Measurements from ENCODE around the gene CDH23. TPM values are rescaled to one million over a fixed set of nuclear protein-coding genes. Genes with fewer than 3 reads are reported as not detected.

The CDH23 gene
- total and polyA plus RNA-seq, 2 donors (not counting 1 experiment from before 2014, with no cell fraction given), result 0.01 to 0.17 TPM

DNA sequence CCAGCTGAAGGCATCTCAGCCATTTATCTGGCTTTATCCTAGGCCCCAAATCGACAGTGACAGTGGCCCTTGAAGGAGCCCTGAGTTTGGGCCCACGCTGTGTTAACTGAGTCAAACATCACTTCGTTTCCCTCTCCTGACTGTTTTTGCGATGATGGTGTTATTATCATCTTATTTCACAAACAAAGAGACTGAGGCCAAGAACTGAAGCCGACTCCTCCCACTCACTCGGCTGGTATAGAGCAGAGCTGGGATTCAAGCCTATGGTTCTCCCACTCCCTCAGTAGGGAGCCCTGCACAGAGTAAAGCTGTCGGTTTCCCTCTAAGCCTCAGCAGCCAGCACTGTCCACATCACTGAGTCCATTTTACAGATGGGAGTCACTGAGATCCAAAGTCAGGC is 141.0 kb downstream of the CDH23 start:
- no peak overlapping the region for H3K4me2 ChIP-seq (ENCODE audit: extremely low read depth, insufficient read depth, low read length)
- no peak overlapping the region for H3K9ac ChIP-seq (ENCODE audit: insufficient read depth, low read length)
- no peak for DNase-seq (ENCODE audit: low read depth in 2 of 2)
- no peaks in the 10 kb centered on the region for H3K9me3 ChIP-seq (ENCODE audit: control insufficient read depth, insufficient read depth, low read depth, low read length)
- H2AFZ ChIP-seq (ENCODE audit: low read length), result no peak overlapping the region
- H3K27ac ChIP-seq (ENCODE audit: insufficient read depth, low read length), result no peak overlapping the region
- H3K36me3 ChIP-seq (ENCODE audit: control insufficient read depth, insufficient read depth, low read length), result no peaks in the 10 kb centered on the region
- no peak overlapping the region for H3K4me3 ChIP-seq (replicated peaks in 1 of 4; ENCODE audit: control extremely low read depth in 1 of 4, insufficient read depth in 1 of 4, low read depth in 3 of 4, low read length in 4 of 4)
- TF ChIP-seq EZH2 (IDR thresholded peaks at IDR 0.05; ENCODE audit: low read length, missing control alignments), result no peak
- TF ChIP-seq, protein P1, sequence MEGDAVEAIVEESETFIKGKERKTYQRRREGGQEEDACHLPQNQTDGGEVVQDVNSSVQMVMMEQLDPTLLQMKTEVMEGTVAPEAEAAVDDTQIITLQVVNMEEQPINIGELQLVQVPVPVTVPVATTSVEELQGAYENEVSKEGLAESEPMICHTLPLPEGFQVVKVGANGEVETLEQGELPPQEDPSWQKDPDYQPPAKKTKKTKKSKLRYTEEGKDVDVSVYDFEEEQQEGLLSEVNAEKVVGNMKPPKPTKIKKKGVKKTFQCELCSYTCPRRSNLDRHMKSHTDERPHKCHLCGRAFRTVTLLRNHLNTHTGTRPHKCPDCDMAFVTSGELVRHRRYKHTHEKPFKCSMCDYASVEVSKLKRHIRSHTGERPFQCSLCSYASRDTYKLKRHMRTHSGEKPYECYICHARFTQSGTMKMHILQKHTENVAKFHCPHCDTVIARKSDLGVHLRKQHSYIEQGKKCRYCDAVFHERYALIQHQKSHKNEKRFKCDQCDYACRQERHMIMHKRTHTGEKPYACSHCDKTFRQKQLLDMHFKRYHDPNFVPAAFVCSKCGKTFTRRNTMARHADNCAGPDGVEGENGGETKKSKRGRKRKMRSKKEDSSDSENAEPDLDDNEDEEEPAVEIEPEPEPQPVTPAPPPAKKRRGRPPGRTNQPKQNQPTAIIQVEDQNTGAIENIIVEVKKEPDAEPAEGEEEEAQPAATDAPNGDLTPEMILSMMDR (conservative IDR thresholded peaks at IDR 0.05 in 1 of 2, IDR thresholded peaks at IDR 0.05 in 1 of 2; ENCODE audit: low read depth in 1 of 2, low read length in 2 of 2), result no peak
- no peaks in the 10 kb centered on the region for H3K4me1 ChIP-seq (ENCODE audit: control insufficient read depth, extremely low read depth, insufficient read depth, low read length)
- H4K20me1 ChIP-seq (ENCODE audit: control insufficient read depth, extremely low read depth, insufficient read depth, low read length), result no peaks in the 10 kb centered on the region
- H3K79me2 ChIP-seq (ENCODE audit: control insufficient read depth, insufficient read depth, low read length), result no peaks in the 10 kb centered on the region
- H3K27me3 ChIP-seq (ENCODE audit: control insufficient read depth, insufficient read depth, low read length), result peaks cover 2% of the 10 kb centered on the region

GRCh38 chr10:71538608-71539260 is 142.0 kb downstream of the CDH23 start:
- Histone ChIP-seq H3K27me3 (ENCODE audit: control insufficient read depth, insufficient read depth, low read length) (peaks cover 2% of the 10 kb centered on the region), H4K20me1 (ENCODE audit: control insufficient read depth, extremely low read depth, insufficient read depth, low read length) (no peaks in the 10 kb centered on the region), H3K9ac (ENCODE audit: insufficient read depth, low read length) (no peak overlapping the region), H3K79me2 (ENCODE audit: control insufficient read depth, insufficient read depth, low read length) (no peaks in the 10 kb centered on the region), H3K4me2 (ENCODE audit: extremely low read depth, insufficient read depth, low read length) (no peak overlapping the region), H3K4me3 (replicated peaks in 1 of 4; ENCODE audit: control extremely low read depth in 1 of 4, insufficient read depth in 1 of 4, low read depth in 3 of 4, low read length in 4 of 4) (no peak overlapping the region), H3K27ac (ENCODE audit: insufficient read depth, low read length) (no peak overlapping the region), H3K9me3 (ENCODE audit: control insufficient read depth, insufficient read depth, low read depth, low read length) (no peaks in the 10 kb centered on the region), H3K4me1 (ENCODE audit: control insufficient read depth, extremely low read depth, insufficient read depth, low read length) (no peaks in the 10 kb centered on the region), H2AFZ (ENCODE audit: low read length) (no peak overlapping the region), H3K36me3 (ENCODE audit: control insufficient read depth, insufficient read depth, low read length) (no peaks in the 10 kb centered on the region)
- DNase-seq (ENCODE audit: low read depth in 2 of 2), result no peak
- TF ChIP-seq, protein P1 (conservative IDR thresholded peaks at IDR 0.05 in 1 of 2, IDR thresholded peaks at IDR 0.05 in 1 of 2; ENCODE audit: low read depth in 1 of 2, low read length in 2 of 2), result no peak
- no peak for TF ChIP-seq EZH2 (IDR thresholded peaks at IDR 0.05; ENCODE audit: low read length, missing control alignments)

DNA sequence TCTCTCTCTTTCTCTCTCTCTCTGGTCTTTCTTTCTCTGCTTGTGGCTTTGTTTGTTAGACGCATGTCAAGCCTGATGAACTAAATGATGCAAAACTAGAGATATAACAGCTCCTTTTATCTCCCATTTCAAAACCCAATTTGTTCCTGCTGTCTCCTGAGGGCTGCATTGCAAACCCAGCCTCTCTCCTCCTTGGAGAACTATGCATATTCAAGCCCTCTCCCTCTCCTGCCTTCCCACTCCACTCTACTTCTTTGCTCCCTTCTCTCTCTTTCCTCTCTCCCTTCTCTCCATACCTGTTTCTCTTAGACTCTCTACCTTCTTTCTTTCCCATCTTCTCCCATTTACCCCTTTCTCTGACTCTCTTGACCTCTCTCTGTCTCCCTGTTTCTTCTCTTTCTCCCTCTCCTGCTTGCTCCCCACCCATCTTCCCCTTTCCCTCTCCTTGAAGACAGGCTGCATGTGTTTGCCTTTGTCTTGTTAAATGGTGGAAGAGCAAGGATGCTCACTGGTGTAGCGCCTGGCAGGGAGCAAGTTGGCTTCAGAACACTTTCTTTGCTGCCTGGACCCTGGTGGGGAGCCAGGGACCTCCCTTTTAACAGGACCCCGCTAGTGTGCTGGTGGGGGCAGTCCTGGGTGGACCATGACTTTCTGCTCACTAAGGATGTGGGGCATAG is 142.9 kb downstream of the CDH23 start:
- Histone ChIP-seq H4K20me1 (ENCODE audit: control insufficient read depth, extremely low read depth, insufficient read depth, low read length) (no peaks in the 10 kb centered on the region), H3K27ac (ENCODE audit: insufficient read depth, low read length) (no peak overlapping the region), H3K9me3 (ENCODE audit: control insufficient read depth, insufficient read depth, low read depth, low read length) (no peaks in the 10 kb centered on the region), H3K27me3 (ENCODE audit: control insufficient read depth, insufficient read depth, low read length) (peaks cover 2% of the 10 kb centered on the region), H3K4me2 (ENCODE audit: extremely low read depth, insufficient read depth, low read length) (no peak overlapping the region), H3K36me3 (ENCODE audit: control insufficient read depth, insufficient read depth, low read length) (no peaks in the 10 kb centered on the region), H3K79me2 (ENCODE audit: control insufficient read depth, insufficient read depth, low read length) (no peaks in the 10 kb centered on the region), H3K4me1 (ENCODE audit: control insufficient read depth, extremely low read depth, insufficient read depth, low read length) (no peaks in the 10 kb centered on the region), H3K9ac (ENCODE audit: insufficient read depth, low read length) (no peak overlapping the region), H3K4me3 (replicated peaks in 1 of 4; ENCODE audit: control extremely low read depth in 1 of 4, insufficient read depth in 1 of 4, low read depth in 3 of 4, low read length in 4 of 4) (no peak overlapping the region), H2AFZ (ENCODE audit: low read length) (no peak overlapping the region)
- TF ChIP-seq, protein P1 (conservative IDR thresholded peaks at IDR 0.05 in 1 of 2, IDR thresholded peaks at IDR 0.05 in 1 of 2; ENCODE audit: low read depth in 1 of 2, low read length in 2 of 2), result no peak
- no peak for TF ChIP-seq EZH2 (IDR thresholded peaks at IDR 0.05; ENCODE audit: low read length, missing control alignments)
- DNase-seq (ENCODE audit: low read depth in 2 of 2), result no peak

Data from fibroblast of lung (primary cell).